Activated CD4-positive, alpha-beta memory T cell treated with anti-CD3 and anti-CD28 coated beads for 36 hours (primary cell): ENCODE results near the gene DPF3. TPM values are rescaled to one million over a fixed set of nuclear protein-coding genes. Genes with fewer than 3 reads are reported as not detected.

Experiments
- CTCF ChIA-PET: fragments of 350-600 bp; sonication (Branson Sonifier 250); formaldehyde crosslinking; loops from one replicate; lab custom pipeline; 2021; ENCODE audit warnings: antibody characterized with exemption, inconsistent platforms; lab: Charles Lee
- POLR2A ChIA-PET: fragments of 350-600 bp; sonication (Branson Sonifier 250); formaldehyde crosslinking; loops from one replicate; lab custom pipeline; 2021; ENCODE audit warnings: antibody characterized with exemption; lab: Charles Lee
- DNase-seq: peaks from one replicate; pipeline ENCODE4 v3.0.0-alpha.2; 2020
- H3K27ac Mint-ChIP-seq: one replicate; pipeline ENCODE4 v1.8.0; 2021; ENCODE audit warnings: mixed read lengths
- H3K27me3 Mint-ChIP-seq: one replicate; pipeline ENCODE4 v1.8.0; 2021; ENCODE audit warnings: mixed read lengths
- H3K36me3 Mint-ChIP-seq: one replicate; pipeline ENCODE4 v1.8.0; 2021; ENCODE audit warnings: mixed read lengths
- H3K4me1 Mint-ChIP-seq: one replicate; pipeline ENCODE4 v1.8.0; 2021; ENCODE audit warnings: low read depth, mixed read lengths
- H3K4me3 Mint-ChIP-seq: one replicate; pipeline ENCODE4 v1.8.0; 2021; ENCODE audit warnings: mild to moderate bottlenecking, mixed read lengths
- H3K9me3 Mint-ChIP-seq: one replicate; pipeline ENCODE4 v1.8.0; 2021; ENCODE audit warnings: mixed read lengths
- intact Hi-C: fragments of 100-400 bp; cut with micrococcal nuclease; formaldehyde crosslinking; loops from one replicate; pipeline ENCODE4 v1.15.1; 2023
- total RNA-seq, 2 experiments: library from RNA; stranded (reverse); gene quantifications; one replicate each; pipeline ENCODE4 v1.2.3, GENCODE V29; 2021

DPF3 gene
- total RNA-seq, 2 experiments from 2014 or later, result 0.24 to 0.39 TPM

DNA sequence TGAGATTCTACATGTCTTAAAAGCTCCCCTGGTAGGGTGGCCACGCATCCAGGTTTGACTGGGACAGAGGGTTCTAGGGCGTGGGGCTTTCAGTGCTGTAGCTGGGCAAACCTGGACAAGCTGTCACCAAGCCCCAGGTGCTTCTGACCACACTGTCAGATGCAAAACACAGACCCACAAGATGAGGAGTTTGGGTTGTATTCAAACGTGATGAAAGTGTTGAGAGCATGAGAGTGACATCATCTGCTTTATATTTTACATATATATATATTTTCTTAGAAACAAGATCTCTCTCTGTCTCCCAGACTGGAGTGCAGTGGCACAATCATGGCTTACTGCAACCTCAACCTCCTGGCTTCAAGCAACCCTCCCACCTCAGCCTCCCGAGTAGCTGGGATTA lies 210.1 kb downstream of the DPF3 start:
- Mint-ChIP-seq H3K4me1 (no peaks in the 10 kb centered on the region), H3K4me3 (no peak overlapping the region), H3K9me3 (no peaks in the 10 kb centered on the region), H3K36me3 (no peaks in the 10 kb centered on the region), H3K27ac (no peak overlapping the region), H3K27me3 (no peaks in the 10 kb centered on the region)
- DNase-seq, result no peak
- intact Hi-C loops, result no loop called here
- CTCF ChIA-PET, result no interaction called here
- POLR2A ChIA-PET, result no interaction called here

- H3K4me1 Mint-ChIP-seq, result no peaks in the 10 kb centered on the region
- no peak for DNase-seq
- no peak overlapping the region for H3K4me3 Mint-ChIP-seq
- intact Hi-C loops, result no loop called here
- no peaks in the 10 kb centered on the region for H3K9me3 Mint-ChIP-seq
- H3K36me3 Mint-ChIP-seq, result no peaks in the 10 kb centered on the region
- H3K27ac Mint-ChIP-seq, result no peak overlapping the region
- ChIA-PET CTCF (no interaction called here), POLR2A (interaction anchor here (0.6 kb wide), 1 partner anchor 128 kb away, joined by 3 read pairs; no protein-coding TSS in a partner anchor)
- H3K27me3 Mint-ChIP-seq, result no peaks in the 10 kb centered on the region
These were observed 211.7 kb downstream of the DPF3 start for GRCh38 chr14:72682188-72682587.

- no peaks in the 10 kb centered on the region for H3K4me1 Mint-ChIP-seq
- H3K4me3 Mint-ChIP-seq, result no peak overlapping the region
- DNase-seq, result no peak
- H3K9me3 Mint-ChIP-seq, result peaks cover 4% of the 10 kb centered on the region
- intact Hi-C loops, result no loop called here
- no peaks in the 10 kb centered on the region for H3K27me3 Mint-ChIP-seq
- H3K27ac Mint-ChIP-seq, result no peak overlapping the region
- H3K36me3 Mint-ChIP-seq, result no peaks in the 10 kb centered on the region
- POLR2A ChIA-PET, result no interaction called here
- CTCF ChIA-PET, result no interaction called here
These were observed 212.9 kb downstream of the DPF3 start for GRCh38 chr14:72680853-72681640.

DNA sequence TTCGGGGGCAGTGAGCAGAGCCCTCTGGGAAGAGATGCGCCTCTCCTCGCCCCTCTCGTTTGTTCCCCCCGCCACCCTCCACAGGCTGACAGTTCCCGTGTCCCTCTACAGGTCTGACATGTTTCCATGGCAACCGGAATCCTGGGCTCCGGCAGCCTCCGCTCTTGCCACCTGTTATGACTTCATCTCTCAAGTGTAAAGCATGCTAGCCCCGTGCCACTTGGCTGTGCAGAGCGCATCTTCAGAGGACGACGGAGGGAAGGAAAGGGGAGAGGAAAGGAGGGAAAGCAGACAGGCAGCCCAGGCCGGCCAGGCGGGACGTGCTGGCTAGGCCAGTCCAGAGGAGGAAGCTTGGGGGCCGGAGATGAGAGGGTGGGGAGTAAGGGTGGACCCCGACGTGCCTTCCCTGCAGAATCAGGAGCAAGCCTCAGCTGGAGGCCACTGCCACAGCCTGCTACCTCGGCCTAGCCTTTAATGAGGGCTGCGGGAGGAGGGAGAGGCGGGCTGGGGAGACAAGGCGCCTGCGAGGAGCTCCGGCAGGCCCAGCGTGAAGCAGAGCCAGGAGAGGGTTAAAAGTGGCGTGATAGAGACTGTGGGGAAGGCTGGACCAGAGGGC lies 214.3 kb downstream of the DPF3 start:
- no peaks in the 10 kb centered on the region for H3K36me3 Mint-ChIP-seq
- H3K4me1 Mint-ChIP-seq, result no peaks in the 10 kb centered on the region
- H3K27ac Mint-ChIP-seq, result no peak overlapping the region
- H3K4me3 Mint-ChIP-seq, result no peak overlapping the region
- ChIA-PET CTCF (no interaction called here), POLR2A (no interaction called here)
- intact Hi-C loops, result no loop called here
- H3K27me3 Mint-ChIP-seq, result no peaks in the 10 kb centered on the region
- DNase-seq, result no peak
- peaks cover 4% of the 10 kb centered on the region for H3K9me3 Mint-ChIP-seq

- ChIA-PET POLR2A (no interaction called here), CTCF (no interaction called here)
- no peak overlapping the region for H3K27ac Mint-ChIP-seq
- peaks cover 4% of the 10 kb centered on the region for H3K9me3 Mint-ChIP-seq
- H3K27me3 Mint-ChIP-seq, result no peaks in the 10 kb centered on the region
- no peak for DNase-seq
- H3K4me1 Mint-ChIP-seq, result no peaks in the 10 kb centered on the region
- intact Hi-C loops, result no loop called here
- H3K4me3 Mint-ChIP-seq, result no peak overlapping the region
- H3K36me3 Mint-ChIP-seq, result no peaks in the 10 kb centered on the region
These were observed 214.8 kb downstream of the DPF3 start for GRCh38 chr14:72679141-72679535.

DNA sequence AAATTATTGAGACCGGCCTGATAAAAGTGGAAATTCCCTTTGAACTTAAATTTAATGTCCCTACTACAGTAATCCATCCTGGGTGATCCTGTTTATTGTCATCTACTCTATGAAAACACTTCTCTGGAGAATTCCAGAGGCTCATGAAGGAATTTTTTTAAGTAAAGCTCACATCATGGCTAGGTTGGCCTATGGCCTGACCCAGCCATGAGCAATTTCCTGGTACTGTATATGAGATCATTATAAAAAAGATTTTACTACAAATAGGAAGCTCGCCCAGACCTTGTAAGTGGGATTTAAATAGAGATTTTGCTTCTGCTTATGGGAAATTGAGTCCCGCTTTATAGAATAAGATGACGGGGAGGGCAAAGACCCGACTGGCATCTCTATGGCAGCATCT lies 215.5 kb downstream of the DPF3 start:
- intact Hi-C loops, result no loop called here
- Mint-ChIP-seq H3K36me3 (no peaks in the 10 kb centered on the region), H3K27ac (no peak overlapping the region), H3K9me3 (peaks cover 4% of the 10 kb centered on the region), H3K4me3 (no peak overlapping the region), H3K4me1 (no peaks in the 10 kb centered on the region), H3K27me3 (no peaks in the 10 kb centered on the region)
- POLR2A ChIA-PET, result no interaction called here
- no peak for DNase-seq
- CTCF ChIA-PET, result no interaction called here

DNA sequence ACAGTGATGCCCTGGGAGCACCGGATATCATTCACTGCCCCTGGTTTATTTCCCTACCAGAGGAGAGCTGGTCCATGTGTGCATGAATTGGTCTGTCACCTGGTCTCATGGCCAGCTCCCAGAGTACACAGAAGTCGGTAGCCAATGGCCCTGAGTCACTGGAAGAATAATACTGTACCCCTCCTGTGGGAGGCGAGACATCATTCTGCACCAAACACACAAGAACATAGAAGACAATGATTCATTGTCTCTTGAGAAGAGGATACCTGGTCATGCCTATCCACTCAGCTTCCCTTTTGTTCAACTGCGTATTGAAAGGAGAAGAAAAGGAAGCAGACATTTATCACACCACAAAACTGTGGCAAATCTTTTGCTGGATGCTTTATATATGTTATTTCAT lies 216.2 kb downstream of the DPF3 start:
- H3K4me3 Mint-ChIP-seq, result no peak overlapping the region
- POLR2A ChIA-PET, result no interaction called here
- H3K27ac Mint-ChIP-seq, result no peak overlapping the region
- intact Hi-C loops, result no loop called here
- H3K9me3 Mint-ChIP-seq, result peaks cover 4% of the 10 kb centered on the region
- no peak for DNase-seq
- no peaks in the 10 kb centered on the region for H3K4me1 Mint-ChIP-seq
- CTCF ChIA-PET, result no interaction called here
- H3K27me3 Mint-ChIP-seq, result no peaks in the 10 kb centered on the region
- H3K36me3 Mint-ChIP-seq, result no peaks in the 10 kb centered on the region

DNA sequence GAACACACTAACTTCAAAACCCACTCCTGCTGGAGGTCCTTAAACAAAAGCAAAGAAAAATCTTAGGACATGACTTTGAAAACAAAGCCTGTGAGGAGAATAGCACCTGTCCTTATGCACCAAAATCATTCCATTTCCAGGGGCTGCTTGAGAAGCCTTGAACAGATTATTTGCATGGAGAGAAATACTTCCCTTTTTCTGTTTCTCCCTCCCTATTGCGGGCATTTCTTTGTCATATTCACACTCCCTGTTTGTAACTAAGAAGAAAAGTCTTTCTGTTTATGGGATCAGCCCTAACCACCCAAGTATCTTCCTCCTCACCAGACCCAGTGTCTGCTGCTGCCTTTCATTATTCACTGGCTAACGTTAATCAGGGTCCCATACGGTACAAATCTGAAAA lies 218.8 kb downstream of the DPF3 start:
- DNase-seq, result no peak
- Mint-ChIP-seq H3K36me3 (no peaks in the 10 kb centered on the region), H3K9me3 (peaks cover 4% of the 10 kb centered on the region), H3K4me3 (no peak overlapping the region), H3K27ac (no peak overlapping the region), H3K27me3 (peaks cover 2% of the 10 kb centered on the region), H3K4me1 (no peaks in the 10 kb centered on the region)
- ChIA-PET CTCF (no interaction called here), POLR2A (no interaction called here)
- intact Hi-C loops, result no loop called here

- H3K4me1 Mint-ChIP-seq, result no peaks in the 10 kb centered on the region
- ChIA-PET CTCF (no interaction called here), POLR2A (no interaction called here)
- no peak for DNase-seq
- H3K36me3 Mint-ChIP-seq, result no peaks in the 10 kb centered on the region
- intact Hi-C loops, result no loop called here
- peaks cover 2% of the 10 kb centered on the region for H3K27me3 Mint-ChIP-seq
- H3K4me3 Mint-ChIP-seq, result no peak overlapping the region
- H3K9me3 Mint-ChIP-seq, result peaks cover 4% of the 10 kb centered on the region
- H3K27ac Mint-ChIP-seq, result no peak overlapping the region
These were observed 220.7 kb downstream of the DPF3 start for GRCh38 chr14:72673179-72673578.

DNA sequence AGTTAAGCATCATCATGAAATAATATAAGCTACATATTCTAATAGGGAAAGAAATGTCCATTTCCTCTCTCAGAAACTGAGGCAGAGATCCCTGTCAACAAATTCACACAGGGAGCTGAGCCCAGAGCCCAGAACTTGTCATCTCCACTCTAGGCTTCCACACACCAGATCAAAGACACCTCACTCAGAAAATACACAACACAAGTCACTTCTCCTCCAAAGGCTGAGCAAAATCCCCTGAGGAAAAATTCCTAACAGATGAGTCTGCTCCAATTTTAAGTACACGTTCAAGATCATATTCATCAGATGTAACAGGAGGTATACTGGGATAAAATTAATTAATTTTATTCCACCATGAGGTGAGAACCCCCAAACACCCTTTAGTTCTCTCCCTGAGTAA lies 227.3 kb downstream of the DPF3 start:
- ChIA-PET CTCF (no interaction called here), POLR2A (no interaction called here)
- intact Hi-C loops, result loop anchor here (5.0 kb wide), 1 partner anchor 144 kb away; no protein-coding TSS in a partner anchor
- no peak overlapping the region for H3K27ac Mint-ChIP-seq
- no peak overlapping the region for H3K4me3 Mint-ChIP-seq
- H3K27me3 Mint-ChIP-seq, result peaks cover 2% of the 10 kb centered on the region
- H3K9me3 Mint-ChIP-seq, result no peaks in the 10 kb centered on the region
- DNase-seq, result no peak
- peaks cover 8% of the 10 kb centered on the region for H3K4me1 Mint-ChIP-seq
- H3K36me3 Mint-ChIP-seq, result no peaks in the 10 kb centered on the region

DNA sequence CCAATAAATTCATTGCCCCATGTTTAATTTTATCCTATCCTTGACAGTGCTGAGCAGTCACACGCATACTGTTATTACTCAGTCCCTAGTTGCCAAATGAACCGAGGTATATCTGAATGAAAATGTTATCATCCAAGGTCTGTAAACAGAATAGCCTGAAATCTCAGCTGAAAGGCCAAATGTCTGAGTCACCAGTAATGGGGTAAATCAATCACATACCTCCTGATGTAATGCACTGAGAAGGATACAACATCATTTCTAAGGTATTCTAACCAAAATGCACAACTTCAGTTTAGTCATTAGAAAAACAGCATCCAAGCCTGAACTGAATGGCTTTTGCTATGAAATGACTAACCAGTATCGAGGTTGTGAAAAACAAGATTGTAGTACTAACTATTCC lies 228.6 kb downstream of the DPF3 start:
- ChIA-PET CTCF (interaction anchor here (0.7 kb wide), 1 partner anchor 149 kb away, joined by 3 read pairs; no protein-coding TSS in a partner anchor), POLR2A (no interaction called here)
- no peaks in the 10 kb centered on the region for H3K9me3 Mint-ChIP-seq
- DNase-seq, result no peak
- H3K36me3 Mint-ChIP-seq, result no peaks in the 10 kb centered on the region
- H3K4me3 Mint-ChIP-seq, result no peak overlapping the region
- H3K4me1 Mint-ChIP-seq, result peaks cover 8% of the 10 kb centered on the region
- no peak overlapping the region for H3K27ac Mint-ChIP-seq
- no peaks in the 10 kb centered on the region for H3K27me3 Mint-ChIP-seq
- intact Hi-C loops, result loop anchor here (5.0 kb wide), 1 partner anchor 143 kb away; no protein-coding TSS in a partner anchor

DNA sequence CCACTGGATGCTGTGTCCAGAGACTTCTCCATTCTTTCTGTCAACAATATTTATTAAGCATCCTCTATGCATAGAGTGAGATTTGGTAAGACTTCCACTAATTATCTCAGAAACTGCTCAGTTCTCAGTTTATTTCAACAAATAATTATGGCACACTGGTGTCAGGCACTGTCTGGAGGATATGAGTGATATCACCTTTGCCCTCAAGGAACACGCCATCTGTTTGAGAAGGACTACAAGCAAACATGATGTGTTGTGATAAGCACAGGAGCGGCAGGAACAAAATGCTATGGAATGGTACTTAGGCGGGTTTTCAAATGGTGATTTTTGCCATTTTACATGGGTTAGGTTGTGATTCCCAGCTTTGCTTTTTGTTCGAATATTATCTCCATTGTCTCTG lies 229.2 kb downstream of the DPF3 start:
- ChIA-PET CTCF (interaction anchor here (0.7 kb wide), 1 partner anchor 148 kb away, joined by 3 read pairs; no protein-coding TSS in a partner anchor), POLR2A (no interaction called here)
- Mint-ChIP-seq H3K36me3 (no peaks in the 10 kb centered on the region), H3K9me3 (no peaks in the 10 kb centered on the region), H3K4me3 (no peak overlapping the region), H3K27me3 (no peaks in the 10 kb centered on the region), H3K27ac (no peak overlapping the region), H3K4me1 (peaks cover 8% of the 10 kb centered on the region)
- intact Hi-C loops, result loop anchor here (5.0 kb wide), 1 partner anchor 142 kb away; no protein-coding TSS in a partner anchor
- no peak for DNase-seq
